Transverse colon (tissue), 4 donors: ENCODE results near the gene SREK1IP1. TPM values are rescaled to one million over a fixed set of nuclear protein-coding genes. Genes with fewer than 3 reads are reported as not detected.

ENCODE experiments used
- DNase-seq: peaks from one replicate; pipeline ENCODE4 v3.0.0-alpha.2; 2019
- H3K27ac ChIP-seq, 4 donors: fragments of 200-600 bp; sonication (generic); 2 replicates each; pipeline ENCODE4 v1.5.1; 2016 to 2018; ENCODE audit warnings: inconsistent platforms in 4 of 4
- H3K27me3 ChIP-seq: fragments of 200-600 bp; sonication (generic); 2 replicates; pipeline ENCODE4 v1.5.1; 2017; ENCODE audit warnings: inconsistent platforms
- H3K36me3 ChIP-seq, 4 donors: fragments of 200-600 bp; sonication (generic); 2 replicates each; pipeline ENCODE4 v1.5.1; 2017 to 2019; ENCODE audit warnings: inconsistent platforms in 4 of 4
- H3K4me1 ChIP-seq, 4 donors: fragments of 200-600 bp; sonication (generic); 2 replicates each; pipeline ENCODE4 v1.5.1; 2017 to 2020; ENCODE audit warnings: inconsistent platforms in 4 of 4
- H3K4me3 ChIP-seq, 4 donors: fragments of 200-600 bp; sonication (generic); 1 replicate in 1 of 4; 2 replicates in 3 of 4; pipeline versions ENCODE4 v1.5.1 to v1.6.1; 2017 to 2019; ENCODE audit warnings: inconsistent platforms in 4 of 4
- H3K9me3 ChIP-seq, 2 donors: fragments of 200-600 bp; sonication (generic); 2 replicates each; pipeline ENCODE4 v1.5.1; 2017 to 2019; ENCODE audit warnings: inconsistent platforms in 2 of 2
- CTCF ChIP-seq, 5 experiments: fragments of 200-600 bp in 3 of 5; fragments of 450-650 bp in 2 of 5; sonication (generic) in 3 of 5; IDR thresholded peaks; 1 replicate in 2 of 5; 2 replicates in 3 of 5; pipeline ENCODE4 v1.5.1; 2016 to 2017; ENCODE audit warnings: antibody characterized with exemption in 5 of 5, inconsistent platforms in 3 of 5, mild to moderate bottlenecking in 2 of 5, moderate library complexity in 1 of 5
- EP300 ChIP-seq: sonication (generic); formaldehyde crosslinking; IDR thresholded peaks from one replicate; pipeline ENCODE4 v1.6.1; 2017; ENCODE audit warnings: antibody characterized with exemption, low read depth
- POLR2A ChIP-seq: fragments of 450-650 bp; IDR thresholded peaks from one replicate; pipeline ENCODE4 v1.6.1; 2016; ENCODE audit warnings: antibody characterized with exemption, mild to moderate bottlenecking, moderate library complexity
- POLR2AphosphoS5 ChIP-seq, 3 donors: sonication (generic); formaldehyde crosslinking; IDR thresholded peaks; one replicate each; pipeline ENCODE4 v1.6.1; 2016; ENCODE audit warnings: antibody characterized with exemption in 3 of 3
- WGBS, 2 donors: methylation state at CpG; one replicate each; pipeline ENCODE4 v1.1.5; 2018; ENCODE audit warnings: low coverage in 1 of 2; 5-methylcytosine and 5-hydroxymethylcytosine counted together
- in situ Hi-C, 4 donors: fragments of 200-750 bp; cut with MboI; loops; one replicate each; pipeline versions ENCODE4 v1.15.0 to v1.15.1; 2017; ENCODE audit warnings: low sequenced_read_pairs in 3 of 4, low pct_ligation_motif_present in 1 of 4, low pct_unique_long_range_greater_than_20kb in 1 of 4
- intact Hi-C: fragments of 100-400 bp; cut with DNase I; formaldehyde crosslinking; loops from one replicate; pipeline ENCODE4 v1.15.1; 2023; ENCODE audit warnings: low total_unique reads
- total RNA-seq, 4 donors: library from RNA; depleted of rRNA; stranded (reverse); fragments of >200 nt; gene quantifications; one replicate each; pipeline ENCODE4 v1.1.0, GENCODE V29; 2016

The SREK1IP1 gene
- total RNA-seq, 4 donors from 2014 or later: 4.0 to 14.1 (median 7.0) TPM

- Histone ChIP-seq H3K27ac (no peak overlapping the region), H3K36me3 (no peaks in the 10 kb centered on the region), H3K4me3 (no peak overlapping the region), H3K27me3 (no peaks in the 10 kb centered on the region), H3K4me1 (peaks cover 0 to 31% (median 15%) of the 10 kb centered on the region in 4 donors), H3K9me3 (no peaks in the 10 kb centered on the region)
- in situ Hi-C loops: no loop called here
- DNase-seq: no peak
- WGBS, 2 donors: 58 to 66% methylated on average over 3 of the region's 3 CpGs
- TF ChIP-seq POLR2AphosphoS5 (IDR thresholded peaks at IDR 0.05) (no peak), CTCF (IDR thresholded peaks at IDR 0.05) (no peak), EP300 (no peak), POLR2A (no peak)
- intact Hi-C loops: no loop called here
Observed at GRCh38 chr5:64794053-64794770, 25.7 kb upstream of the SREK1IP1 start.

GRCh38 chr5:64792469-64792868, 24.0 kb upstream of the SREK1IP1 start:
- Histone ChIP-seq H3K36me3 (no peaks in the 10 kb centered on the region), H3K27me3 (no peaks in the 10 kb centered on the region), H3K4me3 (no peak overlapping the region), H3K9me3 (no peaks in the 10 kb centered on the region), H3K4me1 (peaks cover 0 to 31% (median 15%) of the 10 kb centered on the region in 4 donors), H3K27ac (no peak overlapping the region)
- in situ Hi-C loops (no loop called here), intact Hi-C loops (no loop called here)
- no peak for TF ChIP-seq POLR2AphosphoS5 (IDR thresholded peaks at IDR 0.05)
- TF ChIP-seq EP300: no peak
- no peak for TF ChIP-seq POLR2A
- no peak for TF ChIP-seq CTCF (IDR thresholded peaks at IDR 0.05)
- DNase-seq: no peak

- no peaks in the 10 kb centered on the region for H3K27me3 ChIP-seq
- TF ChIP-seq POLR2A: no peak
- TF ChIP-seq CTCF (IDR thresholded peaks at IDR 0.05): no peak
- TF ChIP-seq EP300: no peak
- no peak for TF ChIP-seq POLR2AphosphoS5 (IDR thresholded peaks at IDR 0.05)
- WGBS, 2 donors: 75 to 83% methylated on average over 1 of the region's 1 CpG
- H3K27ac ChIP-seq: no peak overlapping the region
- H3K36me3 ChIP-seq: peaks cover 0 to 3% (median 0%) of the 10 kb centered on the region in 4 donors
- no peak overlapping the region for H3K4me3 ChIP-seq
- H3K4me1 ChIP-seq: peaks cover 0 to 31% (median 15%) of the 10 kb centered on the region in 4 donors
- intact Hi-C loops (no loop called here), in situ Hi-C loops (no loop called here)
- DNase-seq: no peak
- no peaks in the 10 kb centered on the region for H3K9me3 ChIP-seq
Observed at GRCh38 chr5:64790210-64790609, 21.7 kb upstream of the SREK1IP1 start.

GRCh38 chr5:64789457-64789856, 21.0 kb upstream of the SREK1IP1 start:
- DNase-seq: no peak
- intact Hi-C loops: loop anchor here (10.0 kb wide), 1 partner anchor 645 kb away; no protein-coding TSS in a partner anchor
- H3K27me3 ChIP-seq: no peaks in the 10 kb centered on the region
- H3K36me3 ChIP-seq: peaks cover 0 to 8% (median 0%) of the 10 kb centered on the region in 4 donors
- TF ChIP-seq POLR2A: no peak
- TF ChIP-seq POLR2AphosphoS5 (IDR thresholded peaks at IDR 0.05): no peak
- TF ChIP-seq EP300: no peak
- no peak for TF ChIP-seq CTCF (IDR thresholded peaks at IDR 0.05)
- no peaks in the 10 kb centered on the region for H3K9me3 ChIP-seq
- in situ Hi-C loops: loop anchor here in 2 of 4 donors (10.0 kb wide), 1 partner anchor 155 kb away; no protein-coding TSS in a partner anchor
- H3K27ac ChIP-seq: no peak overlapping the region
- WGBS, 2 donors: 83 to 89% methylated on average over 3 of the region's 3 CpGs
- peaks cover 0 to 28% (median 14%) of the 10 kb centered on the region in 4 donors for H3K4me1 ChIP-seq
- H3K4me3 ChIP-seq: no peak overlapping the region
